ELF-1 (cell line): ENCODE results near the gene LRGUK.
"Not testable (repeated sequence)": the region's sequence is repeated elsewhere in the genome, so short reads cannot be mapped to it uniquely, and the experiment has no call there.

Source experiments
- DNase-seq: peaks from one replicate; pipeline ENCODE4 v3.0.0-alpha.2; 2016; ENCODE audit warnings: low read depth, low spot score

Gene LRGUK

GRCh38 chr7:134245253-134245652, 118.1 kb downstream of the LRGUK start:
- DNase-seq = no peak

DNA sequence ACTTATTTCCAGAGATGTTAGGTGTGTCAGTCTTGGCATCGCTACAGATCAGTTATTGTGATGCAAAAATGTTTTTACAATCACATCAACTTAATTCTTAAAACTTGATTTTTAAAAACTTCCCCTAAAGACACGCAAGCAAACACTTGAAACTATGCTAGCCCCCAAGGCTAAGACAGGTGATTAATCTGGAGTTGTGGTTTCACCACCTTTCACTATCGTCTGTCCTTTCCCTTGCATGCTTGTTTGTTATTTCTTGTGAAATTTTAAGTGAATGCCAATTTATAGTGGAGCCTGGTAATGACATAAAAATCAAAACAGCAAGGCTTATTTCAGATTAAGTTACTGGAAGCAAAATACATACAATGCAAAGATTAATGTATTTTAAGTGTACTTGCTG, 119.2 kb downstream of the LRGUK start:
- DNase-seq = no peak

- no peak for DNase-seq
Measured at GRCh38 chr7:134246761-134247160, 119.6 kb downstream of the LRGUK start.

DNA sequence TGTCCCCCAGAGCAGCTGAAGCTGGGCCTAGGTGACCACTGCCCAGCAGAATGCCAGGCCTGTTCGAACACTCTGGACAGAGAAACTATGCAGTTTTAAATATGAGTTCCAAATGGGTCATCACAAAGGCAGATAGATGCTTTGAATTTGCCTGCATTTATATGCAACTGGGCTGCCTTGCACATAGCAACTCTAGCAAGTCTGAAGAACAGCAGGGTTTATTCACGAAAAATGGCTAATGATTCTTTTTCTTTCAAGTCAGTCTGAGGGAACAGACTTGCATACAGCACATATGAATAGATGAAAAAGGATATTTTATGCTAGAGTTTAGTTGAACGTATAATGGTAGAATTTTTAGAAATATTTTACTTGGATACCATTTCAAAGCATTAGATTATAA, 121.1 kb downstream of the LRGUK start:
- no peak for DNase-seq

DNA sequence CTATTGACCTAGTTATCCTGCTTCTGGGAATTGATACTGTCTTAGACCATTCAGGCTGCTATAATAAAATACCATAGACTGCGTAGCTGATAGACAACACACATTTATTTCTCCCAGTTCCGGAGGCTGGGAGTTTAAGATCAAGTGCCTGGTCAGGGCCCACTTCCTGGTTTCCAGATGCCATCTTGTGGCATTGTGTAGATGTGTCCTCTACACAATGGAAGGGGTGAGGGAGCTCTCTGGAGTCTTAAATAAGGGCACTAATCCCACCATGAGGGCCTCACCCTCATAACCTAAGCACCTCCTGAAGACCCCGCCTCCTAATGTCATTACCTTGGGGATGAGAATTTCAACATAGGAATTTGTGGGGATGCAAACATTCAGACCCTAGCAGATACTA, 127.2 kb downstream of the LRGUK start:
- peak; percentile 2 for DNase-seq

DNA sequence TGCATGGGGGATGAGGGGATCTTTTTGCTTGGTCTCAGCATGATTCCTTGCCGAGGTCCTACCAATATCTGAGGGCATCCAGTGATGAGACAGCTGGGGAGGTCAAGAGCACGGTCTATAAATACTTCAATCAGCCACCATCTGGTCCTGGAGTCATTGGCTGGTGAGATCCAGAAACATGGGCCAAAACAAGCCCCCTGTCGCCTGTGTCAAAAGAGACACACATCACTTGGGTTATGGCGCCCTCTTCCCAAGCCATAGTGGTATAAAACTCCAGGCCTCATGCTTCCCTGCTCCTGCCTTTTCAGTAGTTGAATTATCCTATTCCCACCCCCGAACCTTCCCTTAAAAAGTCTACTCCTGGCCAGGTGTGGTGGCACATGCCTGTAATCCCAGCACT, 128.7 kb downstream of the LRGUK start:
- peak; percentile 27 for DNase-seq

GRCh38 chr7:134262322-134262721, 135.2 kb downstream of the LRGUK start:
- no peak for DNase-seq

GRCh38 chr7:134276951-134277350, 149.8 kb downstream of the LRGUK start:
- DNase-seq = no peak

- no peak for DNase-seq
Measured at GRCh38 chr7:134278502-134279153, 151.5 kb downstream of the LRGUK start.

- DNase-seq = no peak
Measured at GRCh38 chr7:134279336-134279735, 152.2 kb downstream of the LRGUK start.

DNA sequence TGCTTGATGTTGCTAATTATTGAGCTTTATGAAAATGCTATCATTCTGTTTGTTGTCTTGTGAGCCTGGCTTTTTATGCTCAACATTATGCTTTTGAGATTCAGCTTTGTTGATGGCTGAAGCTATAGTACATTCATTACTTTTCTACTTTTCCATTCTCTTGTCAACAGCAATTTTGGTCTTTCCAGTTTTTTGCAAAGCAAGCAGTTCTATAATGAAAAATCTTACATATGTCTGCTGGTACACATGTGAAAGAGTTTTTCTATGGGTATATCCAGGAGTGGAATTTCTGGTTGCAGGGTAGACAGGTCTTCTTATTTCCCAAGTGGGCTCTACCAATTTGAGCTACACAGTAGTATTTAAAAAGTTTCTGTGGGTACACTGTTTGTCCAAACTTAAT, 152.8 kb downstream of the LRGUK start:
- no peak for DNase-seq

DNA sequence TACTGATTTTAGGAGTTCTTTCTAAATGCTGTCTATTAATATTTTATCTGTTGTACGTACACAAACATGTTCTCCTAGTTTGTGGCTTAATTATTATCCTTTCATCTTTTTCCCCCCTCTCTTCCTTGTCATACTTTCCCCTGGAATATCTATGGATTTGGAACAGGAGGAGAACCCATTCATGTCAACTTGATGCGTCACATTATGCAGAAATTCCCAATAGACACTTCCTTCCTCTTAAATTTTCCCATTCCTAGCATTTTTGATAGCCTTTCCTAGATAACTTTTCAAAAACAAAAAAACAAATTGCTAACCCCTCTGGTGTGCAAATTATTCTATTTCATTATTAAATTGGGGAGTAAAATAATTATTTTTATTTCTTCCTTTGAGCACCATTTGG, 153.4 kb downstream of the LRGUK start:
- DNase-seq = no peak

GRCh38 chr7:134284011-134284410, 156.9 kb downstream of the LRGUK start:
- no peak for DNase-seq

GRCh38 chr7:134284952-134285351, 157.8 kb downstream of the LRGUK start:
- DNase-seq = no peak

- DNase-seq = no peak
Measured at GRCh38 chr7:134287916-134288659, 160.9 kb downstream of the LRGUK start.

DNA sequence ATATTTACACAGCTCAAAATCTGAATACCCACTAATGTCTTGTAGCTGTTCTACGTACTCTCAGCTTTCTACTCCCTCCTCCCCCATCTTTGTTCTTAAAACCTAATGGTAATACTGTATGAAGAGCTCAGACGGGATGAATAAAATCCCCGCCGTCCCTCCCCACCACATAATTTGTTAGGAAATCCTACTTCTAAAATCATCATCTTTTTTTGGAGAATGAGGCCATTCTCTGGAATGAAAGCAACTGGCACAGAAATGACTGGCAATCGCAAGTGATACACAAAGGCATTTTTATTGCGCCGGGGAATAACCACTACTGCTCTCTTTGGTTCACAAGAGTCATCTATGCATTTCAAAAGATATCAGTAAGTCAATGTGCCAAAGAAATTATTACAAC, 162.3 kb downstream of the LRGUK start:
- no peak for DNase-seq

GRCh38 chr7:134289841-134290240, 162.7 kb downstream of the LRGUK start:
- DNase-seq = no peak

DNA sequence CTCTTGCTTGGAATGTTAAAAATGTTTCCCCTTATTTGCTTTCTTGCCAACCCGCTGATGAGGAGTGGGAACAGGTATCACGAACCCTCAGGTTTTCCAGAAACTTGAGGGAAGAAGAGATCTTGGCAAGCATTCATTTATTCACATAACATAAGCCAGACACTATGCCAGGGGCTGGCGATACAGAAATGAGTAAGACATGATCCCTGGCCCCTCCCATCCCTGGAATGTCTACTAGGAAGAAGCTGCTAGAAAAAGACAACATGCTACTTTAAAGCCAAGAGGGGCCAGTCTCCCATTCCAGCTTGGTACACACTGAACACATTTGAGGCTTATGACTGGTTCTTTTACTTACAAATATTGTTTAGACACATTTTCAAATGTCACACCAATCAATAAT, 163.1 kb downstream of the LRGUK start:
- DNase-seq = no peak

GRCh38 chr7:134293002-134293740, 166.0 kb downstream of the LRGUK start:
- DNase-seq = no peak

DNA sequence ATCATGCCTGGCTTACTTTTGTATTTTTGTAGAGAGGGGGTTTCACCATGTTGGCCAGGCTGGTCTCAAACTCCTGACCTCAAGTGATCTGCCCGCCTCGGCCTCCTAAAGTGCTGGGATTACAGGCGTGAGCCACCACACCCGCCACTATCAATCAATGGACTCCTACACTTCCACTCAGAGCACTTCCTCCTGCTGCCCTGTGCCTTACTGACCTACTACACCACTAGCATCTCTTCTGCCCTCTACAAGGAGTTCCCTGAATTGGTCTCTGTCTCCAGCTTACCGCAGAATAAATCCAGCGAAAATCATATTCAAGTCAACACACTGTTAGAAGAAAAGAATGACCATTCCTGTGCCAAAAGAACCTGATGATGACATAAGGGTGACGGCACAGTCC, 168.8 kb downstream of the LRGUK start:
- not testable (repeated sequence) for DNase-seq

DNA sequence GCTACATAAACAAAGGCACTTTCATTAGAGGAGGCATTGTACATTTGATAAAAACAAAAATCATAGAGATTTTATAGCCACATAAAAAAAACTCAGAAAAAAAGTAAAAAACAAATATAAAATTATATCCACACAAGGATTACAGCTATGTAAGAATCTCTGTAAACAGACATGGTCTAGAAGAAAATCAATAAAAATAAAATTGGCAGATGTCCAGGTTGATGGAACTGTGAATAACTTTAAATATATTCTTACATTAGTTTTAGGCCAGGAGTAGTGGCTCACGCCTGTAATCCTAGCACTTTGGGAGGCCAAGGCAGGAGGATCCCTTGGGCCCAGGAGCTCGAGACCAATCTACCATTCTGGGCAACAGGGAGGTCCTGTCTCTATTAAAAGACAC, 170.3 kb downstream of the LRGUK start:
- DNase-seq = no peak

DNA sequence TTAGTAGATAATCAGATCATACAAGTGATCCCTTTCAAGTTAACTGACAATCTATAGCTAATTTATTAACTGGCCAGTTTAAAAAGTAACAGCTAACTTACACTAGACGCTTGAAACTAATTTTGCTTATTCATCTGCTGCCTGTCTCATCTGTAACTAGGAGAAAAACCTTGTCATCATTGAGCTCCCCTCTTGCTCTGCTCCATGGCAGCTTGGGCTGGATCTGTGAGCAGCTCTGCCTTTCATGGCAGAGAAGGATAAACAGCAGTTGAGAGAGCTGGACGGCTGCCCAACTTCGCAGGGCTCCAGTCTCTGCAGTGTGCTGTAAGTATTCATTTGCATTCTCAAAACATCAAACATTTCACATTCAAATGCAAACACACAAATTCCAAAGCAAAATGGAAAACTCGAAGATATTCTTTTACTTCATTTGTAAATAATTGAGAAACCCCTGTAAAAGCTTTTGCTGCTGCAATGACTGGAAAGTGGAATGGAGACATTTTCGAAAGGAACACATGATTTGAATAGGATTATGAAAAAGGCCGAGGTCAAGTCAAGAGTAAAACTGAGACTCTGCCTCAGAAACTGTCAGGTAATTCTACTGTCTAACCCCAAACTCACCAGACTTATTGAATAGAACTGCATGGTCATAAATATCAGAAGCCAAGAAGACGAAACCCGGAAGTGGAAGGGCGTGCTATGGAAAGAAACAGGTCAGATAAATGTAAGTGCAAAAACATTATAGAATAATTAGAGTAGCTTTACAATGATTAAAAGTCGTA, 172.0 kb downstream of the LRGUK start:
- peak; percentile 5 for DNase-seq
